GM12891 (cell line): ENCODE results near the gene PDXP.

Experiments used
- DNase-seq: peaks from one replicate; pipeline ENCODE4 v3.0.0; 2011; ENCODE audit warnings: low spot score; ENCODE audit not compliant: insufficient read length
- FAIRE-seq: peaks from 2 replicates; lab custom pipeline; 2011; peaks lifted over from hg19 to GRCh38; lab: Jason Lieb, UNC
- PAX5 ChIP-seq: IDR thresholded peaks from 2 replicates; pipeline ENCODE4 v1.6.1; 2011; ENCODE audit warnings: low read length, moderate library complexity, mild to moderate bottlenecking; ENCODE audit not compliant: insufficient read depth, severe bottlenecking
- POLR2A ChIP-seq: IDR thresholded peaks from 2 replicates; pipeline ENCODE4 v1.6.1; 2011; ENCODE audit warnings: low read depth, low read length, control low read depth
- POLR2AphosphoS5 ChIP-seq: IDR thresholded peaks from 2 replicates; pipeline ENCODE4 v1.6.1; 2011; ENCODE audit warnings: low read depth, low read length, control low read depth
- POU2F2 ChIP-seq: IDR thresholded peaks from 2 replicates; pipeline ENCODE4 v1.6.1; 2011; ENCODE audit warnings: low read depth, mild to moderate bottlenecking, control low read depth, low read length, moderate library complexity
- SPI1 ChIP-seq: IDR thresholded peaks from 2 replicates; pipeline ENCODE4 v1.6.1; 2011; ENCODE audit warnings: low read depth, low read length, control low read depth
- TAF1 ChIP-seq: IDR thresholded peaks from 2 replicates; pipeline ENCODE4 v1.6.1; 2011; ENCODE audit warnings: low read depth, low read length, control low read depth

Gene PDXP

DNA sequence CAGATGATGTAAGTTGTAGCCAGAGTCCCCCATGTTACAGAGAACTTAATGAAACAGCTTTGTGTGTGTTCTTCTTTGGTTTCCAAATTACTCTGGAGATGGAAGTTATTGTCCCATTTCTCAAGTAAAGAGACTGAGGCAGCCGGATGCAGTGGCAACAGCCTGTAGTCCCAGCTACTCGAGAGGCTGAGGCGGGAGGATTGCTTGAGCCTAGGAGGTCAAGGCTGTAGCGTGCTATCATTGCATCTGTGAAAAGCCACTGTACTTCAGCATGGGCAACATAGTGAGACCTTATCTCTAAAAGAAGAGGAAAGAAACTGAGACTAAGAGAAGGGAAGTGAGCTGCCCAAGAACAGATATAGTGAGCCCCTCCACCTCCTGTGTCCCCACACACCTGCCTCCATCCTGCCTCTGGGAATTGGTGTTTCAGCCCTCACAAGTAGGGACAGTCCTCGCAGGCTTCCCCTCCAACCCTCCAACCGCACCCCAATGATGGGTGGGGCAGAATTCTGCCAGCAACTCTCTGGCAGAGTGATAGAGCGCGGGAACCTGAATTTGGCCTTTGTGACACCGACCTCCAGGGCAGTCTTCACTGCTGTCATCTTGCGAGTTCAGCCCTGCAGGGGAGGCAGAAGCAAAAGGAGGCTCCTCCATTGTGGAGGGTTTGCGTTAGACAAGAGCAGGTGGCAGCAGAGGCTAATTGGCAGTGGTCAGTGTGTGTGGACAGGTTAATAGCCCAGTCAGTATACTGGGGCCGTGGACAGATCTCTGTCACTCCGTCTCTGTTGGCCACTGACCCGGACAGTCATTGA is 1.6 kb downstream of the PDXP start:
- DNase-seq, result no peak
- FAIRE-seq, result peak; percentile 45
- TF ChIP-seq PAX5, result no peak
- peak; percentile 67; the same call in 1 of the 2 replicates for TF ChIP-seq SPI1
- TF ChIP-seq TAF1, result no peak

DNA sequence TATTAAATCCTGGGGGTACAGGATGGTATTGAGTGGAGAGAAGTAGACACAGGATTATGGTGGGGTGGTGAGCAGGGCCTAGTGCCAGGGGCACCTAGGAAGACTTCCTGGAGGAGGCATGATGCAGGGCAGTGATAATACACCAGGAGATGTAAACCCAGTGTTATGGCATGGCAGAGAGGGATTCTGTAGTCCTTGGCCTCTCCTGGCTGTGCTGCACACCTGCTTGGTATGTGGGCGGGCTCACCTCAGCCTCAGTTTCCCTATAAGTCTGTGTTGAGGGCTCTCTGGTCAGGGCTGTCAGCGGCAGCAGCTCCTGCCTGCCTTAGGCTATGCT is 2.2 kb downstream of the PDXP start:
- no peak for TF ChIP-seq TAF1
- TF ChIP-seq POLR2AphosphoS5, result no peak
- TF ChIP-seq POLR2A, result no peak
- no peak for TF ChIP-seq SPI1
- TF ChIP-seq POU2F2, result no peak
- no peak for TF ChIP-seq PAX5
- DNase-seq, result no peak
- no peak for FAIRE-seq

DNA sequence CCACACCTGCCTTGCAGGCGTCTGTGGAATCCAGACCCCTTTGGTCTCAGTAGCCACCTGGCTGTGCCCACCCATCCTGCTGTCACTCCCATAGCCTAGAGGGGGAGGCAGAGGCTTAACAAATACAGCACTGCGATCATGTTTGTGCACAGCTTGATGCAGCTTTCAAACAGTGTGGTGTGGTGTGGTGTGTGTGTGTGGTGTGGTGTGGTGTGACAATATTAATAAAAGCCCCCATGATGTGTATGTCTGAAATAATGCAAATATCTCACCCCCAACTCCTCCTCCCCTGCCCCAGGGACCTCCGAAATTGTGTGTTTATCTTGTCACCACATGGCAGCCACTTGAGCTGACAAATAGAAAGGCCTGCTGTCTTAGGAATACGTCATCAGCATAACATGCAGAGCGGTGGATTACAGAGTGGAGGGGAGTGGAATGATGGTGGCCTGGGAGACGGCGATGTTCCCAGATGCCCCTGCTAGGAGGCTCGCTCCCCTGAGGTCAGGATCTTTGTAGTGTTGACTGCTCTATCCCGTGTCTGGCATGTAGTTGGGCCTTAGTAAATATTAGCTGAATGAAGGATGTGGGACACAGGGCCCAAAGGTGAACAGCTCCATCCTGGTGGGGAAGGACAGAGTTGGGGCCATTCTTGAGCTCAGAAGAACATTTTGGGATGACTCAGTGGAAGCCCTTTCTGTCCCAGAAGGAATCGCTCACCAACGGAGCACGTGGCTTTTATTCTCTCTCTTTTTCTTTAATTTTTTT is 2.8 kb downstream of the PDXP start:
- peak; percentile 61 for FAIRE-seq
- no peak for DNase-seq
- TF ChIP-seq POU2F2, result no peak
- TF ChIP-seq POLR2AphosphoS5, result no peak
- no peak for TF ChIP-seq TAF1
- no peak for TF ChIP-seq PAX5
- no peak for TF ChIP-seq POLR2A
- no peak for TF ChIP-seq SPI1

DNA sequence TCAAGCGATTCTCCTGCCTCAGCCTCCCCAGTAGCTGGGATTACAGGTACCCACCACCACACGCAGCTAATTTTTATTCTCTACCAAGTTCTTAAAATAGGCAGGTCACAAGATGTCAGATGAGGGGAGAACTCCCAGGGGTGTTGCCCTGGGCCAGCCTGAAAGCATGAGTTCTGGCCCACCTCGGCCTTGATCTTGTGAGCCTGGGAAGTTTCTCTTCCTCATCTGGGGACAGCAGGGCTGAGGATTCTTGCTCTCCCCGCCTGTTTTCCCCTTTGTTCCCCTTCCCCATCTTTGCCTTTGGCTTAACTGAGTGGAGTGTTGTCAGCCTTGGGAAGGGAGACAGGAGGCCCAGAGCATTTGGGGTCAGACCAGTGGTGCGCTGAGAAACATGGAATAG is 3.5 kb downstream of the PDXP start:
- DNase-seq, result no peak
- no peak for TF ChIP-seq POLR2AphosphoS5
- peak; percentile 47; the same call in 1 of the 2 replicates for TF ChIP-seq SPI1
- FAIRE-seq, result no peak

DNA sequence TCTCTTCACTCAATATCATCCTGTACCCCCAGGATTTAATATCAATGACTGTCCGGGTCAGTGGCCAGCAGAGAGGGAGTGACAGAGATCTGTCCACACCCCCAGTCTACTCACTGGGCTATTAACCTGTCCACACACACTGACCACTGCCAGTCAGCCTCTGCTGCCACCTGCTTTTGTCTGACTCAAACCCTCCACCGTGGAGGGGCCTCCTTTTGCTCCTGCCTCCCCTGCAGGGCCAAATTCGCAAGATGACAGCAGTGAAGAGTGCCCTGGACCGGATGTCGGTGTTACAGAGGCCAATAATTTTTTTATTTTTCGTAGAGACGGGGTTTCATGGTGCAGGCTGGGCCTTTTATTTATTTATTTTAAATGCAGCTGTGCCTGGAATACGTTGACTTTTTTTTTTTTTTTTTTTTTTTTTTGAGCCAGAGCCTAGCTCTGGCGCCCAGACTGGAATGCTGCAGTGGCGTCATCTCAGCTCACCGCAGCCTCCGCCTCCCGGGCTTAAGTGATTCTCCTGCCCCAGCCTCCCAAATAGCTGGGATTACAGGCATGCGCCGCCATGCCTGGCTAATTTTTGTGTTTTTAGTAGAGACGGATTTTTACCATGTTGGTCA is 5.1 kb downstream of the PDXP start:
- FAIRE-seq (no peak), DNase-seq (no peak)
- TF ChIP-seq SPI1 (no peak), POLR2A (no peak), POLR2AphosphoS5 (no peak), POU2F2 (no peak), TAF1 (no peak), PAX5 (no peak)

DNA sequence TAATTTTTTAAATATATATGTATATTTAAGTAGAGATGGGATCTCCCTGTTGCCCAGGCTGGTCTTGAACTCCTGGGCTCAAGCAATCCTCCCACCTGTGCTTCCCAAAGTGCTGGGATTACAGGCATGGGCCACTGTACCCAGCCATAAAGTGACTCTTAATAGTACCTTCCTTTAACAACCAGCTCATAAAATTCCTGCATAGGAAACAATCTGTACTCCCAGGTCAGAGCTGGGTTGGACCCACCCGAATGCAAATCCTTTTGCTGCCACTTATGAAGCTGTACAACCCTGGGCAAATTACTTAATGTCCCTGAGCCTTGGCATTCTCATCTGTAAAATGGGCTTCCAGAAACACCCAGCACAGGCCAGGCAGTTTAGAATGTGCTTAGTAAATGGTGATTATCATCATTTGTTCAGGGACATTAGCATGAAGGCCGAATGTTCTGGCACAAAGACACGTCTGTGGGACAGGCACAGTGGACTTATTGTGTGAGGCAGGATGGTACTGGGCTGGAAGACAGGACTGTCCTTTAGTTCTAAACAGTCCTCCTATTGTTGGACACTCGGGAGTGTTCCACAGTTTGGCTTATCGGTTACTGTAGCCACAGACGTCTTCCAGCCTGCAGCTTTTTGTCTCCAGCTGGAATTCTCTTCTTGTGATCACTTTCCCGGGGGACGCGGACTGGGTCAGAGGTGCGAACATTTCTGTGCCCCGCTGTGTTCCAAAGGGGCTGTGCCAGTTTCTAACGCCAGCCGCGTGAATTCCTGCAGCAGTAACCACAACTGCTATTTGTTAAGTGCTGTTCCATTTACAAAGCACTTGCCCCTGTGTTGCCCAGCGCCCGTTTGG is 6.0 kb downstream of the PDXP start:
- TF ChIP-seq POU2F2 (no peak), TAF1 (no peak), POLR2AphosphoS5 (no peak), SPI1 (no peak)
- no peak for DNase-seq
- no peak for FAIRE-seq

DNA sequence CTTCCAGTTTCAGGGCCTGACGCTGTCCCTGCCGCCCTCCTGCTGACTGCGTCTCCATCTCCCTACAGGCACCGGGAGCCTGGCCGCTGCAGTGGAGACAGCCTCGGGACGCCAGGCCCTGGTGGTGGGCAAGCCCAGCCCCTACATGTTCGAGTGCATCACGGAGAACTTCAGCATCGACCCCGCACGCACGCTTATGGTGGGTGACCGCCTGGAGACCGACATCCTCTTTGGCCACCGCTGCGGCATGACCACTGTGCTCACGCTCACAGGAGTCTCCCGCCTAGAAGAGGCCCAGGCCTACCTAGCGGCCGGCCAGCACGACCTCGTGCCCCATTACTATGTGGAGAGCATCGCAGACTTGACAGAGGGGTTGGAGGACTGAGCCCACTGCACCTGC is 7.0 kb downstream of the PDXP start:
- TF ChIP-seq PAX5, result no peak
- no peak for TF ChIP-seq POU2F2
- TF ChIP-seq POLR2A, result no peak
- TF ChIP-seq POLR2AphosphoS5, result no peak
- no peak for TF ChIP-seq TAF1
- TF ChIP-seq SPI1, result no peak
- no peak for FAIRE-seq
- DNase-seq, result no peak

DNA sequence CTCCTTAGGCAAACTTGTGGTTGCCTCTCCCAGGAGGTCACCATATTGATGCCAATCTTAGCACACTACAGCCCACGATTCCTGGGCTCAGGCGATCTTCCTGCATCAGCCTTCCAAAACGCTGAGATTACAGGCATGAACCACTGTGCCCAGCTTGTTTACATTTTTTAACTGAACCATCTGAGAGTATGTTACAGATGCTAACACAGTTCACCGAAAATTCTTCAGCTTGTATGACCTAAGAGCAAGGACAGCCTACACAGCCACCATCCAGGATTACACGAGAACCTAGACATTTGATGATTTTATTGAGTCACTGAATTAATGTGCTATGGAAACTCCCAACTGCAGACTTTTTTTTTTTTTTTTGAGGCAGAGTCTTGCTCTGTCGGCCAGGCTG is 11.1 kb downstream of the PDXP start:
- no peak for FAIRE-seq
- no peak for DNase-seq
- TF ChIP-seq TAF1 (no peak), POU2F2 (no peak), SPI1 (no peak)

DNA sequence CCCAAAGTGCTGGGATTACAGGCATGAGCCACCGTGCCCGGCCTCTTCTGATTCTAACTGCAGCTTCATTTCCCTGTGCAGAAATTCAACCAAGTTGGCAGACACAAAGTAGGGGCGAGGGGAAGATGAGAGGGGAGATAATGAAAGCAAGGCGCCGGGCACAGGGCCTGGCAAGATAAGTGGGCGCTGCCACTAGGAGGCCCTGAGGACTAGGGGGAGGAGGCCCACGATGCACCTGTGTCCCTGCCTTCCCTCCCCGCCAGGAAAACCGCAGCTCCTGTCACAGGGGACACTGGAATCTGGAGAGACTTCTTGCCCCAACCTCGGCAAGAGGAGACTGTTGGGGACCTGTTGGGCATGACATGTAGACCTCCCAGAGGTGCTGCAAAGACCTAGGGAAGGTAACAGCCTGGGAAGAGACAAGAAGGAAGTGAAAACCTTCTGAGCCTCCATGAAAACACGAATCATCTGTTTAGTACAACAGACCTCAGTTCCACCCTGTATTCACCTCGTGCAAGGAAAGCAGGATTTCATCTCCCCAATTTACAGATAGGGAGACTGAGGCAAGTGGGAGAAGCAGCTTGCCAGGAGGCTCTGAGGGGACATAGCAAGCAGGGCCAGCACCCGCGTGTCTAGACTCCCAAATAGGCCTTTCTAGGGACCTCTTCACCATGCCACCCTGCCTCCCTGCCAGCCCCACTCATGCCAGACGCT is 13.8 kb downstream of the PDXP start:
- TF ChIP-seq TAF1, result no peak
- TF ChIP-seq SPI1, result peak; percentile 74
- TF ChIP-seq POLR2AphosphoS5, result no peak
- no peak for TF ChIP-seq PAX5
- TF ChIP-seq POLR2A, result no peak
- TF ChIP-seq POU2F2, result no peak
- DNase-seq (no peak), FAIRE-seq (peak; percentile 51)
